Testis (tissue), 2 donors: ENCODE measurements around the gene KIR2DL3.

Experiments
- CTCF ChIP-seq, 3 experiments: fragments of 450-650 bp in 2 of 3; fragments of 200-600 bp in 1 of 3; sonication (generic) in 1 of 3; IDR thresholded peaks; one replicate each; pipeline ENCODE4 v1.5.1; 2016 to 2019; ENCODE audit warnings: antibody characterized with exemption in 3 of 3, mild to moderate bottlenecking in 2 of 3, moderate library complexity in 1 of 3
- POLR2A ChIP-seq: fragments of 450-650 bp; IDR thresholded peaks from one replicate; pipeline ENCODE4 v1.6.1; 2017; ENCODE audit warnings: antibody characterized with exemption, mild to moderate bottlenecking, moderate library complexity

GRCh38 chr19:54731191-54731590 is 7.1 kb upstream of the KIR2DL3 start:
- TF ChIP-seq CTCF (IDR thresholded peaks at IDR 0.05) (no peak), POLR2A (no peak)
